OCI-LY7 (cell line): ENCODE results near the gene CAMSAP2. TPM values are rescaled to one million over a fixed set of nuclear protein-coding genes. Genes with fewer than 3 reads are reported as not detected.

Source experiments
- BruUV-seq: library from RNA; stranded (reverse); fragments of 400-500 nt; replicated peaks from 2 replicates; lab custom pipeline; 2021; lab: Mats Ljungman, UMichigan
- CTCF ChIA-PET: fragments of 300-600 bp; sonication (Branson Sonifier 250); formaldehyde crosslinking; loops from one replicate; lab custom pipeline; 2022; ENCODE audit warnings: antibody characterized with exemption; ENCODE audit not compliant: unreplicated experiment; lab: Charles Lee
- POLR2A ChIA-PET: fragments of 300-600 bp; sonication (Branson Sonifier 250); formaldehyde crosslinking; loops from one replicate; lab custom pipeline; 2022; ENCODE audit warnings: antibody characterized with exemption; lab: Charles Lee
- DNase-seq: peaks from one replicate; pipeline ENCODE4 v3.0.0-alpha.2; 2015; ENCODE audit warnings: low spot score
- H2AFZ ChIP-seq: fragments of 200-600 bp; sonication (generic), shearing (Covaris generic); 2 replicates; pipeline ENCODE4 v1.6.1; 2014; ENCODE audit warnings: mild to moderate bottlenecking, antibody characterized with exemption, low read length, moderate library complexity
- H3K27ac ChIP-seq: fragments of 200-600 bp; sonication (generic); 2 replicates; pipeline ENCODE4 v1.5.1; 2014; ENCODE audit warnings: mixed run types, low read depth, mild to moderate bottlenecking, moderate library complexity, low read length, inconsistent platforms; ENCODE audit not compliant: poor library complexity, severe bottlenecking
- H3K36me3 ChIP-seq: fragments of 200-600 bp; sonication (generic); 2 replicates; pipeline ENCODE4 v1.6.1; 2014; ENCODE audit warnings: mild to moderate bottlenecking, antibody characterized with exemption, low read length, moderate library complexity, mixed read lengths; ENCODE audit not compliant: insufficient read depth
- H3K4me1 ChIP-seq: fragments of 200-600 bp; sonication (generic); 2 replicates; pipeline ENCODE4 v1.5.1; 2014; ENCODE audit warnings: mild to moderate bottlenecking, low read length; ENCODE audit not compliant: insufficient read depth, poor library complexity, severe bottlenecking
- H3K4me2 ChIP-seq: fragments of 200-600 bp; sonication (generic); 2 replicates; pipeline ENCODE4 v1.6.1; 2014; ENCODE audit warnings: mild to moderate bottlenecking, low read length
- H3K4me3 ChIP-seq: fragments of 200-600 bp; sonication (generic); 2 replicates; pipeline ENCODE4 v1.5.1; 2014; ENCODE audit warnings: mild to moderate bottlenecking, low read depth, low read length; ENCODE audit not compliant: poor library complexity, severe bottlenecking
- H3K79me2 ChIP-seq: fragments of 200-600 bp; sonication (generic); 2 replicates; pipeline ENCODE4 v1.6.1; 2016; ENCODE audit warnings: low read depth, mild to moderate bottlenecking, low read length, moderate library complexity, mixed read lengths; ENCODE audit not compliant: insufficient read depth
- H3K9me2 ChIP-seq: fragments of 200-600 bp; sonication (generic); 2 replicates; pipeline ENCODE4 v1.6.1; 2016; ENCODE audit warnings: mild to moderate bottlenecking, low read length, mixed read lengths; ENCODE audit not compliant: insufficient read depth
- H3K9me3 ChIP-seq: fragments of 200-600 bp; sonication (generic); 2 replicates; pipeline ENCODE4 v1.6.1; 2014; ENCODE audit warnings: mild to moderate bottlenecking, mixed run types, low read length, mixed read lengths
- H4K20me1 ChIP-seq: fragments of 200-600 bp; sonication (generic); 2 replicates; pipeline ENCODE4 v1.6.1; 2014; ENCODE audit warnings: mild to moderate bottlenecking, antibody characterized with exemption, low read length, moderate library complexity, mixed read lengths; ENCODE audit not compliant: insufficient read depth
- EZH2phosphoT487 ChIP-seq: fragments of 200-600 bp; sonication (generic); IDR thresholded peaks from 2 replicates; pipeline ENCODE4 v1.6.1; 2018; ENCODE audit warnings: low read depth, borderline replicate concordance, mild to moderate bottlenecking, mixed run types, antibody characterized with exemption, low read length, moderate library complexity, mixed read lengths
- intact Hi-C: fragments of 100-400 bp; cut with micrococcal nuclease; formaldehyde crosslinking; loops from one replicate; pipeline ENCODE4 v1.10.0; 2022; ENCODE audit not compliant: unreplicated experiment
- total RNA-seq, 2 experiments: library from RNA; depleted of rRNA in 1 of 2; stranded (reverse); fragments of >200 nt in 1 of 2; shearing (Covaris generic) in 1 of 2; gene quantifications; 2 replicates each; pipeline ENCODE4 v1.2.3, GENCODE V29; 2014 to 2022
- TF ChIP-seq, protein P1 (sequence below): fragments of 200-600 bp; sonication (generic); conservative IDR thresholded peaks from 2 replicates; pipeline ENCODE4 v1.5.1; 2014; ENCODE audit warnings: mild to moderate bottlenecking, antibody characterized with exemption, low read length, moderate library complexity, mixed read lengths

Gene CAMSAP2
- total RNA-seq, 2 experiments from 2014 or later: 9.2 to 14.9 TPM

- Histone ChIP-seq H3K4me3 (no peak overlapping the region), H4K20me1 (no peaks in the 10 kb centered on the region), H3K27ac (no peak overlapping the region), H3K9me2 (no peaks in the 10 kb centered on the region), H3K4me2 (no peak overlapping the region), H3K9me3 (no peaks in the 10 kb centered on the region), H3K79me2 (no peaks in the 10 kb centered on the region), H2AFZ (no peak overlapping the region), H3K4me1 (no peaks in the 10 kb centered on the region), H3K36me3 (peaks cover 42% of the 10 kb centered on the region)
- no peak for DNase-seq
- TSS peak; percentile 24 for BruUV-seq
- ChIA-PET POLR2A (interaction anchor here (1.1 kb wide), 1 partner anchor 289 kb away, joined by 5 read pairs; no protein-coding TSS in a partner anchor), CTCF (no interaction called here)
- TF ChIP-seq, protein P1, sequence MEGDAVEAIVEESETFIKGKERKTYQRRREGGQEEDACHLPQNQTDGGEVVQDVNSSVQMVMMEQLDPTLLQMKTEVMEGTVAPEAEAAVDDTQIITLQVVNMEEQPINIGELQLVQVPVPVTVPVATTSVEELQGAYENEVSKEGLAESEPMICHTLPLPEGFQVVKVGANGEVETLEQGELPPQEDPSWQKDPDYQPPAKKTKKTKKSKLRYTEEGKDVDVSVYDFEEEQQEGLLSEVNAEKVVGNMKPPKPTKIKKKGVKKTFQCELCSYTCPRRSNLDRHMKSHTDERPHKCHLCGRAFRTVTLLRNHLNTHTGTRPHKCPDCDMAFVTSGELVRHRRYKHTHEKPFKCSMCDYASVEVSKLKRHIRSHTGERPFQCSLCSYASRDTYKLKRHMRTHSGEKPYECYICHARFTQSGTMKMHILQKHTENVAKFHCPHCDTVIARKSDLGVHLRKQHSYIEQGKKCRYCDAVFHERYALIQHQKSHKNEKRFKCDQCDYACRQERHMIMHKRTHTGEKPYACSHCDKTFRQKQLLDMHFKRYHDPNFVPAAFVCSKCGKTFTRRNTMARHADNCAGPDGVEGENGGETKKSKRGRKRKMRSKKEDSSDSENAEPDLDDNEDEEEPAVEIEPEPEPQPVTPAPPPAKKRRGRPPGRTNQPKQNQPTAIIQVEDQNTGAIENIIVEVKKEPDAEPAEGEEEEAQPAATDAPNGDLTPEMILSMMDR: no peak
- no peak for TF ChIP-seq EZH2phosphoT487
- intact Hi-C loops: no loop called here
These were observed 119.1 kb downstream of the CAMSAP2 start for GRCh38 chr1:200857804-200858203.

GRCh38 chr1:200861937-200862647, 123.4 kb downstream of the CAMSAP2 start:
- Histone ChIP-seq H3K4me3 (no peak overlapping the region), H3K4me2 (no peak overlapping the region), H3K9me3 (no peaks in the 10 kb centered on the region), H2AFZ (no peak overlapping the region), H3K27ac (no peak overlapping the region), H3K9me2 (no peaks in the 10 kb centered on the region), H3K79me2 (no peaks in the 10 kb centered on the region), H3K36me3 (peaks cover 15% of the 10 kb centered on the region), H3K4me1 (no peaks in the 10 kb centered on the region), H4K20me1 (no peaks in the 10 kb centered on the region)
- TF ChIP-seq, protein P1: no peak
- TF ChIP-seq EZH2phosphoT487: no peak
- ChIA-PET CTCF (no interaction called here), POLR2A (interaction anchor here (0.6 kb wide), 1 partner anchor 12 kb away, joined by 3 read pairs; no protein-coding TSS in a partner anchor)
- DNase-seq: no peak
- intact Hi-C loops: no loop called here
- no TSS peak for BruUV-seq
